GM21825 (cell line): Measurements from ENCODE around the gene GYG1.
A peak's percentile ranks its signal among the peaks of the same experiment; 100 is the strongest.

Experiments used
- ATAC-seq: cut with Tn5 transposase; IDR thresholded peaks from one replicate; pipeline ENCODE4 v1.9.1; 2021; ENCODE audit warnings: mild to moderate bottlenecking, moderate library complexity; ENCODE audit not compliant: unreplicated experiment

GYG1 gene

GRCh38 chr3:148991219-148992026 is at the start of gene GYG1:
Gene GYG1, plus strand, starts transcription at chr3:148991540. Its CDS starts 101 bp downstream, at chr3:148991641.
- peak; percentile 83 for ATAC-seq

GRCh38 chr3:148943506-148944205 is 47.7 kb upstream of the GYG1 start:
- peak; percentile 93 for ATAC-seq

- no peak for ATAC-seq
These were observed 46.2 kb upstream of the GYG1 start for GRCh38 chr3:148945116-148945515.

GRCh38 chr3:148948913-148949657 is 42.3 kb upstream of the GYG1 start:
- ATAC-seq: no peak

GRCh38 chr3:148950806-148951205 is 40.5 kb upstream of the GYG1 start:
- ATAC-seq: no peak

GRCh38 chr3:148951599-148952361 is 39.6 kb upstream of the GYG1 start:
- ATAC-seq: no peak

GRCh38 chr3:148953094-148953493 is 38.2 kb upstream of the GYG1 start:
- no peak for ATAC-seq

- ATAC-seq: no peak
These were observed 36.4 kb upstream of the GYG1 start for GRCh38 chr3:148954981-148955380.

- no peak for ATAC-seq
These were observed 35.6 kb upstream of the GYG1 start for GRCh38 chr3:148955544-148956346.

GRCh38 chr3:148957586-148957985 is 33.8 kb upstream of the GYG1 start:
- peak; percentile 69 for ATAC-seq

GRCh38 chr3:148958696-148959095 is 32.6 kb upstream of the GYG1 start:
- ATAC-seq: no peak

- no peak for ATAC-seq
These were observed 28.8 kb upstream of the GYG1 start for GRCh38 chr3:148962513-148962912.

GRCh38 chr3:148964809-148965208 is 26.5 kb upstream of the GYG1 start:
- no peak for ATAC-seq

- ATAC-seq: no peak
These were observed 23.0 kb upstream of the GYG1 start for GRCh38 chr3:148968321-148968720.

GRCh38 chr3:148970271-148970670 is 21.1 kb upstream of the GYG1 start:
- ATAC-seq: no peak

GRCh38 chr3:148971401-148972163 is 19.8 kb upstream of the GYG1 start:
- ATAC-seq: no peak

GRCh38 chr3:148974726-148975125 is 16.6 kb upstream of the GYG1 start:
- no peak for ATAC-seq

- no peak for ATAC-seq
These were observed 16.1 kb upstream of the GYG1 start for GRCh38 chr3:148975248-148975647.

- no peak for ATAC-seq
These were observed 15.6 kb upstream of the GYG1 start for GRCh38 chr3:148975696-148976095.
